HEK293 (cell line): ENCODE results near the gene ERMAP.

Experiments
- CTCF ChIA-PET: fragments of 350-600 bp; formaldehyde crosslinking; extraction: SDS; loops from one replicate; lab custom pipeline; 2021; ENCODE audit warnings: antibody characterized with exemption; lab: Yijun Ruan, JAX
- POLR2A ChIA-PET: fragments of 300-600 bp; formaldehyde crosslinking; extraction: SDS; loops from one replicate; lab custom pipeline; 2020; ENCODE audit warnings: antibody characterized with exemption, inconsistent platforms; lab: Yijun Ruan, JAX
- H3K27ac ChIP-seq: fragments of 200-500 bp; sonication (Bioruptor generic); 2 replicates; pipeline ENCODE4 v1.5.1; 2014; ENCODE audit warnings: low read depth, low read length, control low read depth, inconsistent platforms; ENCODE audit errors: extremely low read depth
- H3K36me3 ChIP-seq, 2 experiments: fragments of 200-500 bp in 1 of 2; sonication (Bioruptor generic) in 1 of 2; 1 replicate in 1 of 2; 2 replicates in 1 of 2; pipeline ENCODE4 v1.5.1; 2014 to 2017; ENCODE audit warnings: inconsistent platforms in 2 of 2, low read length in 2 of 2; ENCODE audit not compliant: control insufficient read depth in 2 of 2, insufficient read depth in 1 of 2
- H3K4me1 ChIP-seq: fragments of 200-500 bp; sonication (Bioruptor generic); 2 replicates; pipeline ENCODE4 v1.5.1; 2014; ENCODE audit warnings: mild to moderate bottlenecking, low read length, inconsistent platforms; ENCODE audit not compliant: control insufficient read depth, insufficient read depth
- H3K4me3 ChIP-seq: 2 replicates; pipeline ENCODE4 v1.5.1; 2011; ENCODE audit warnings: low read depth, mild to moderate bottlenecking, control low read depth, low read length, moderate library complexity
- H3K9me3 ChIP-seq: fragments of 200-500 bp; sonication (Bioruptor generic); 2 replicates; pipeline ENCODE4 v1.5.1; 2014; ENCODE audit warnings: low read depth, low read length, inconsistent platforms; ENCODE audit not compliant: control insufficient read depth, insufficient read depth
- ATF2 ChIP-seq: fragments of 450-650 bp; formaldehyde crosslinking; IDR thresholded peaks from 2 replicates; pipeline ENCODE4 v1.5.1; 2016; ENCODE audit warnings: missing biosample characterization, missing genetic modification characterization, low read depth
- EGR2 ChIP-seq: fragments of 450-650 bp; formaldehyde crosslinking; IDR thresholded peaks from 2 replicates; pipeline ENCODE4 v1.5.1; 2016; ENCODE audit warnings: low read depth, missing biosample characterization, missing genetic modification characterization
- FEZF1 ChIP-seq: fragments of 450-650 bp; formaldehyde crosslinking; IDR thresholded peaks from 2 replicates; pipeline ENCODE4 v1.5.1; 2016; ENCODE audit warnings: missing biosample characterization, missing genetic modification characterization
- HIC1 ChIP-seq: fragments of 450-650 bp; formaldehyde crosslinking; IDR thresholded peaks from 2 replicates; pipeline ENCODE4 v1.5.1; 2016; ENCODE audit warnings: missing biosample characterization, missing genetic modification characterization
- HOXC10 ChIP-seq: sonication (generic); formaldehyde crosslinking; IDR thresholded peaks from 2 replicates; pipeline ENCODE4 v1.8.1; 2023; ENCODE audit warnings: mild to moderate bottlenecking, missing genetic modification reagents
- MEIS1 ChIP-seq: sonication (generic); formaldehyde crosslinking; IDR thresholded peaks from 2 replicates; pipeline ENCODE4 v1.8.1; 2022; ENCODE audit warnings: missing genetic modification reagents, mild to moderate bottlenecking, borderline replicate concordance
- PATZ1 ChIP-seq: fragments of 450-650 bp; formaldehyde crosslinking; IDR thresholded peaks from 2 replicates; pipeline ENCODE4 v1.5.1; 2016; ENCODE audit warnings: missing biosample characterization, missing genetic modification characterization
- RBAK ChIP-seq: fragments of 450-650 bp; formaldehyde crosslinking; IDR thresholded peaks from 2 replicates; pipeline ENCODE4 v1.5.1; 2016; ENCODE audit warnings: missing biosample characterization, missing genetic modification characterization
- SETDB1 ChIP-seq: IDR thresholded peaks from one replicate; pipeline ENCODE4 v1.6.1; 2017; ENCODE audit warnings: mild to moderate bottlenecking, low read length, moderate library complexity, mixed read lengths; ENCODE audit not compliant: insufficient read length
- YY1 ChIP-seq: fragments of 450-650 bp; formaldehyde crosslinking; IDR thresholded peaks from 2 replicates; pipeline ENCODE4 v1.5.1; 2018; ENCODE audit warnings: missing biosample characterization, missing genetic modification characterization
- ZNF174 ChIP-seq: fragments of 450-650 bp; formaldehyde crosslinking; IDR thresholded peaks from 2 replicates; pipeline ENCODE4 v1.5.0; 2017; ENCODE audit warnings: missing biosample characterization, mild to moderate bottlenecking, missing genetic modification characterization
- ZNF362 ChIP-seq: fragments of 450-650 bp; formaldehyde crosslinking; IDR thresholded peaks from 2 replicates; pipeline ENCODE4 v1.5.1; 2016; ENCODE audit warnings: missing biosample characterization, missing genetic modification characterization
- ZNF791 ChIP-seq: fragments of 450-650 bp; formaldehyde crosslinking; IDR thresholded peaks from 2 replicates; pipeline ENCODE4 v1.5.1; 2016; ENCODE audit warnings: missing biosample characterization, missing genetic modification characterization
- ZSCAN18 ChIP-seq: fragments of 450-650 bp; formaldehyde crosslinking; IDR thresholded peaks from 2 replicates; pipeline ENCODE4 v1.5.1; 2016; ENCODE audit warnings: missing biosample characterization, missing genetic modification characterization
- ZSCAN23 ChIP-seq: fragments of 450-650 bp; formaldehyde crosslinking; IDR thresholded peaks from 2 replicates; pipeline ENCODE4 v1.5.1; 2016; ENCODE audit warnings: missing biosample characterization, missing genetic modification characterization

Gene ERMAP

GRCh38 chr1:42851420-42851819, 34.5 kb downstream of the ERMAP start:
- Histone ChIP-seq H3K4me3 (no peak overlapping the region), H3K27ac (no peak overlapping the region), H3K9me3 (no peaks in the 10 kb centered on the region), H3K36me3 (peaks cover 10 to 49% of the 10 kb centered on the region in 2 experiments; a peak in 2 of 3 replicates), H3K4me1 (no peaks in the 10 kb centered on the region)
- ChIA-PET CTCF (interaction anchor here (0.6 kb wide), 1 partner anchor 25 kb away, joined by 3 read pairs; no protein-coding TSS in a partner anchor), POLR2A (no interaction called here)
- TF ChIP-seq PATZ1 = no peak
- peak; percentile 35; the same call in 1 of the 2 replicates for TF ChIP-seq EGR2 (tag by site-specific recombination)
- TF ChIP-seq SETDB1 = peak; percentile 79

- ChIA-PET CTCF (no interaction called here), POLR2A (no interaction called here)
- H3K36me3 ChIP-seq = peaks cover 10 to 49% of the 10 kb centered on the region in 2 experiments; a peak in 2 of 3 replicates
- no peak overlapping the region for H3K4me3 ChIP-seq
- H3K4me1 ChIP-seq = no peaks in the 10 kb centered on the region
- no peak for TF ChIP-seq ZNF362
- TF ChIP-seq ATF2 (tag by site-specific recombination) = no peak
- TF ChIP-seq ZNF174 (tag by site-specific recombination) = no peak
- no peak for TF ChIP-seq ZSCAN23 (tag by site-specific recombination)
- TF ChIP-seq RBAK (tag by site-specific recombination) = no peak
- TF ChIP-seq, all 188 proteins: peak for 0
- H3K9me3 ChIP-seq = no peaks in the 10 kb centered on the region
- H3K27ac ChIP-seq = no peak overlapping the region
These were observed 35.2 kb downstream of the ERMAP start for GRCh38 chr1:42851960-42852607.

GRCh38 chr1:42852608-42852980, 35.7 kb downstream of the ERMAP start:
- H3K4me1 ChIP-seq = no peaks in the 10 kb centered on the region

GRCh38 chr1:42853116-42853884, 36.4 kb downstream of the ERMAP start:
- Histone ChIP-seq H3K4me3 (no peak overlapping the region), H3K4me1 (no peaks in the 10 kb centered on the region), H3K36me3 (peaks cover 10 to 50% of the 10 kb centered on the region in 2 experiments; a peak in 2 of 3 replicates), H3K27ac (no peak overlapping the region), H3K9me3 (no peaks in the 10 kb centered on the region)
- CTCF ChIA-PET = no interaction called here
- POLR2A ChIA-PET = no interaction called here
- TF ChIP-seq ZSCAN18 = no peak
- TF ChIP-seq HOXC10 (CRISPR knock-in tag) = no peak
- TF ChIP-seq HIC1 (tag by site-specific recombination) = no peak
- no peak for TF ChIP-seq MEIS1
- no peak for TF ChIP-seq ATF2 (tag by site-specific recombination)

More at GRCh38 chr1:42852608-42852980, 35.7 kb downstream of the ERMAP start:
- peaks cover 10 to 51% of the 10 kb centered on the region in 2 experiments; a peak in 2 of 3 replicates for H3K36me3 ChIP-seq
- peak; percentile 51 for TF ChIP-seq FEZF1 (tag by site-specific recombination)
- no peak for TF ChIP-seq ZNF791 (tag by site-specific recombination)
- TF ChIP-seq YY1 (tag by site-specific recombination) = no peak
- no peaks in the 10 kb centered on the region for H3K9me3 ChIP-seq
- ChIA-PET POLR2A (no interaction called here), CTCF (no interaction called here)
- H3K27ac ChIP-seq = no peak overlapping the region
- no peak overlapping the region for H3K4me3 ChIP-seq
